B cell (primary cell): Measurements from ENCODE around the gene ITPK1. TPM values are rescaled to one million over a fixed set of nuclear protein-coding genes. Genes with fewer than 3 reads are reported as not detected.

Source experiments
- ATAC-seq: fragments of 200-7000 bp; cut with Tn5 transposase; one replicate; pipeline ENCODE4 v1.10.0; 2021; ENCODE audit warnings: low read depth, mild to moderate bottlenecking, moderate number of reproducible peaks, moderate library complexity
- CTCF ChIA-PET: fragments of 350-600 bp; sonication (Branson Sonifier 250); formaldehyde crosslinking; loops from one replicate; lab custom pipeline; 2021; ENCODE audit warnings: antibody characterized with exemption, inconsistent platforms; lab: Charles Lee
- POLR2A ChIA-PET: fragments of 350-600 bp; sonication (Branson Sonifier 250); formaldehyde crosslinking; loops from one replicate; lab custom pipeline; 2021; ENCODE audit warnings: antibody characterized with exemption; lab: Charles Lee
- DNase-seq: peaks from one replicate; pipeline ENCODE4 v3.0.0; 2013
- H2AFZ ChIP-seq: 2 replicates; pipeline ENCODE4 v1.6.1; 2012; ENCODE audit warnings: mild to moderate bottlenecking, low read depth, low read length; ENCODE audit not compliant: insufficient read depth, poor library complexity, severe bottlenecking
- H3K27ac ChIP-seq, 2 donors: 1 replicate in 1 of 2; 2 replicates in 1 of 2; pipeline ENCODE4 v1.5.1; 2012 to 2013; ENCODE audit warnings: low read length in 2 of 2, mild to moderate bottlenecking in 2 of 2, moderate library complexity in 1 of 2
- H3K27me3 ChIP-seq, 4 experiments: fragments of 200-600 bp in 1 of 4; sonication (generic) in 1 of 4; replicated peaks in 1 of 4; 1 replicate in 2 of 4; 2 replicates in 2 of 4; pipeline versions ENCODE4 v1.6.1 to v1.7.0; 2013 to 2016; ENCODE audit warnings: low read length in 3 of 4, mild to moderate bottlenecking in 2 of 4, mixed read lengths in 1 of 4, moderate library complexity in 1 of 4; ENCODE audit not compliant: insufficient read depth in 4 of 4, control insufficient read depth in 3 of 4; ENCODE audit errors: control extremely low read depth in 1 of 4
- H3K36me3 ChIP-seq, 2 experiments: replicated peaks in 1 of 2; 1 replicate in 1 of 2; 2 replicates in 1 of 2; pipeline versions ENCODE4 v1.6.1 to v1.7.1; 2013; ENCODE audit warnings: low read length in 1 of 2; ENCODE audit not compliant: insufficient read depth in 2 of 2, control insufficient read depth in 1 of 2; ENCODE audit errors: control extremely low read depth in 1 of 2, extremely low read depth in 1 of 2
- H3K4me1 ChIP-seq, 2 donors: fragments of 200-600 bp in 1 of 2; sonication (generic) in 1 of 2; 1 replicate in 1 of 2; 2 replicates in 1 of 2; pipeline versions ENCODE4 v1.5.1 to v1.6.1; 2013 to 2017; ENCODE audit warnings: low read length in 2 of 2; ENCODE audit not compliant: control insufficient read depth in 2 of 2, insufficient read depth in 2 of 2
- H3K4me2 ChIP-seq: replicated peaks from 2 replicates; pipeline ENCODE3; 2012; ENCODE audit warnings: mild to moderate bottlenecking, low read depth, low read length; ENCODE audit not compliant: poor library complexity, severe bottlenecking
- H3K4me3 ChIP-seq, 5 experiments: fragments of 200-600 bp in 1 of 5; sonication (generic) in 1 of 5; 1 replicate in 3 of 5; 2 replicates in 2 of 5; pipeline versions ENCODE4 v1.5.1 to v1.7.0; 2011 to 2016; ENCODE audit warnings: low read length in 4 of 5, mild to moderate bottlenecking in 4 of 5, low read depth in 2 of 5, control low read depth in 1 of 5, moderate library complexity in 1 of 5; ENCODE audit not compliant: insufficient read depth in 1 of 5; ENCODE audit errors: control extremely low read depth in 1 of 5, extremely low read depth in 1 of 5
- H3K79me2 ChIP-seq: fragments of 200-600 bp; sonication (generic); one replicate; pipeline ENCODE4 v1.6.0; 2016; ENCODE audit warnings: low read length; ENCODE audit not compliant: control insufficient read depth, insufficient read depth
- H3K9ac ChIP-seq: fragments of 200-600 bp; sonication (generic); 2 replicates; pipeline ENCODE4 v1.6.1; 2017; ENCODE audit warnings: mild to moderate bottlenecking, low read length, moderate library complexity
- H3K9me3 ChIP-seq, 3 donors: one replicate each; pipeline versions ENCODE4 v1.6.1 to v1.7.1; 2013; ENCODE audit warnings: low read length in 2 of 3; ENCODE audit not compliant: control insufficient read depth in 2 of 3, insufficient read depth in 1 of 3; ENCODE audit errors: control extremely low read depth in 1 of 3
- H4K20me1 ChIP-seq: 2 replicates; pipeline ENCODE4 v1.6.0; 2012; ENCODE audit warnings: mild to moderate bottlenecking, low read length; ENCODE audit not compliant: insufficient read depth, control insufficient read depth, poor library complexity, severe bottlenecking
- H3K27ac Mint-ChIP-seq: one replicate; pipeline ENCODE4 v1.8.0; 2021; ENCODE audit warnings: mixed read lengths
- H3K27me3 Mint-ChIP-seq: one replicate; pipeline ENCODE4 v1.8.0; 2021; ENCODE audit warnings: mixed read lengths
- H3K4me1 Mint-ChIP-seq: one replicate; pipeline ENCODE4 v1.8.0; 2021; ENCODE audit warnings: mixed read lengths
- H3K4me3 Mint-ChIP-seq: one replicate; pipeline ENCODE4 v1.8.0; 2021; ENCODE audit warnings: mixed read lengths
- H3K9me3 Mint-ChIP-seq: one replicate; pipeline ENCODE4 v1.8.0; 2022; ENCODE audit warnings: mixed read lengths; ENCODE audit not compliant: insufficient read depth
- EZH2 ChIP-seq: IDR thresholded peaks from 2 replicates; pipeline ENCODE4 v1.6.1; 2012; ENCODE audit warnings: borderline replicate concordance, low read depth, mild to moderate bottlenecking, moderate library complexity, low read length; ENCODE audit not compliant: insufficient read depth, poor library complexity, severe bottlenecking
- WGBS: methylation state at CpG from one replicate; pipeline ENCODE4 v1.1.5; 2013; ENCODE audit warnings: missing lambda C conversion rate; ENCODE audit not compliant: insufficient coverage; 5-methylcytosine and 5-hydroxymethylcytosine counted together
- intact Hi-C: fragments of 100-400 bp; cut with micrococcal nuclease; formaldehyde crosslinking; loops from one replicate; pipeline ENCODE4 v1.10.0; 2022
- polyA plus RNA-seq: library from polyadenylated mRNA; depleted of rRNA; stranded (reverse); fragments of >200 nt; gene quantifications from 2 replicates; pipeline ENCODE4 v1.2.3, GENCODE V29; 2012
- total RNA-seq, 2 donors: library from RNA; stranded (reverse); fragments of 120-200 nt in 1 of 2; gene quantifications; 1 replicate in 1 of 2; 2 replicates in 1 of 2; pipeline versions ENCODE4 v1.2.3 to v1.2.4, GENCODE V29; 2013 to 2022
- TF ChIP-seq, protein P1 (sequence below): fragments of 200-600 bp; IDR thresholded peaks from one replicate; pipeline ENCODE4 v1.8.0; 2022; ENCODE audit warnings: antibody characterized with exemption, mild to moderate bottlenecking

ITPK1 gene
- total and polyA plus RNA-seq, 2 donors (not counting 1 experiment from before 2014, with no cell fraction given): 46.0 to 46.9 TPM

DNA sequence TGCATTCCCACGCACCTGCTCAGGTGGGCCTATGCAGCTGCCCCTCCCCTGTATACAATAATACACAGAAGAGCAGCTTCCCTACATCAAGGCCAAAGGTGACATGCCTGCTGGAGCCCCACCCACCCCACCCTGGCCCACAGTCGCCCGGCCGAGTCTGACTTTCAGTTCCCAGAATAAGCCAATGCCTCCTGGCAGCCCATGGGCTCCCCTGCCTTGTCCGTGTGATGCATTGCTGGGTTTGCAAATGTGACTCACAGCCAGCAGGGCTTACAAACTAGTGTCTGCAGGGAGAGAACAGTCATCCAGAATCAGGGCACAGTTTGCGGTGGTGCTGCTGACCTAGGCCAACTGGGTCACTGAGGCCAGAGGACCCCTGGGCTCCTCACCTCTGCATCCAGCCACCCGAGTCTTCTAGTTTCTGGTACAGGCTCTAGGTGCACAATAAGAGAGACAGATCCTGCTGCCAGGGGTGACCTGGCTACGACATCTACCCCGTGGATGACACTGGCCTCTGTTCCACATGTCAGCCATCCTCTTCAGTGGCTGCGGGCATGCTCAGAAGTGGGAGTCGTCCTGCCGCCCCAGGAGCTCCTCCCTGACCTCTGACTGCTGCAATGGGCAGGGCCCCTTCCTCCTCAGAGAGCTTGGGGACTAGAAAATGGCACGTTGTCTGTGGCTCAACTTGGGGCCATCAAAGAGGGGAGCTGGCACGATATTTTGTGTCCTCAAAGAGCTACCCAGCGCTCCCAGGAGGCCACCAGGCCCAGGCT is 108.3 kb downstream of the ITPK1 start:
- H3K27ac ChIP-seq: peak overlapping the region; percentile 18 to 42
- Mint-ChIP-seq H3K4me1 (peaks cover 34% of the 10 kb centered on the region), H3K9me3 (no peaks in the 10 kb centered on the region), H3K4me3 (peak overlapping the region; percentile 65), H3K27ac (peak overlapping the region; percentile 91), H3K27me3 (no peaks in the 10 kb centered on the region)
- H4K20me1 ChIP-seq: no peaks in the 10 kb centered on the region
- 72% methylated on average over 13 of the region's 15 CpGs for WGBS
- peak; percentile 55 for DNase-seq
- CTCF ChIA-PET: interaction anchor here (0.7 to 1.4 kb wide), 4 partner anchors 26 to 125 kb away, joined by 3 to 4 read pairs (median 4); no protein-coding TSS in a partner anchor
- H3K4me2 ChIP-seq: peak overlapping the region; percentile 51
- no peak overlapping the region for H3K9ac ChIP-seq
- POLR2A ChIA-PET: no interaction called here
- H3K27me3 ChIP-seq: no peaks in the 10 kb centered on the region
- intact Hi-C loops: loop anchor here (1.0 kb wide), 1 partner anchor 26 kb away; no protein-coding TSS in a partner anchor
- peak; percentile 91 for ATAC-seq
- H3K4me1 ChIP-seq: peaks cover 20 to 30% of the 10 kb centered on the region in 2 donors
- H3K4me3 ChIP-seq: no peak overlapping the region
- H2AFZ ChIP-seq: no peak overlapping the region
- H3K9me3 ChIP-seq: no peaks in the 10 kb centered on the region
- no peak for TF ChIP-seq EZH2
- TF ChIP-seq, protein P1, sequence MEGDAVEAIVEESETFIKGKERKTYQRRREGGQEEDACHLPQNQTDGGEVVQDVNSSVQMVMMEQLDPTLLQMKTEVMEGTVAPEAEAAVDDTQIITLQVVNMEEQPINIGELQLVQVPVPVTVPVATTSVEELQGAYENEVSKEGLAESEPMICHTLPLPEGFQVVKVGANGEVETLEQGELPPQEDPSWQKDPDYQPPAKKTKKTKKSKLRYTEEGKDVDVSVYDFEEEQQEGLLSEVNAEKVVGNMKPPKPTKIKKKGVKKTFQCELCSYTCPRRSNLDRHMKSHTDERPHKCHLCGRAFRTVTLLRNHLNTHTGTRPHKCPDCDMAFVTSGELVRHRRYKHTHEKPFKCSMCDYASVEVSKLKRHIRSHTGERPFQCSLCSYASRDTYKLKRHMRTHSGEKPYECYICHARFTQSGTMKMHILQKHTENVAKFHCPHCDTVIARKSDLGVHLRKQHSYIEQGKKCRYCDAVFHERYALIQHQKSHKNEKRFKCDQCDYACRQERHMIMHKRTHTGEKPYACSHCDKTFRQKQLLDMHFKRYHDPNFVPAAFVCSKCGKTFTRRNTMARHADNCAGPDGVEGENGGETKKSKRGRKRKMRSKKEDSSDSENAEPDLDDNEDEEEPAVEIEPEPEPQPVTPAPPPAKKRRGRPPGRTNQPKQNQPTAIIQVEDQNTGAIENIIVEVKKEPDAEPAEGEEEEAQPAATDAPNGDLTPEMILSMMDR: no peak
- H3K36me3 ChIP-seq: peaks cover 0 to 4% of the 10 kb centered on the region in 2 experiments
- peaks cover 30% of the 10 kb centered on the region for H3K79me2 ChIP-seq

DNA sequence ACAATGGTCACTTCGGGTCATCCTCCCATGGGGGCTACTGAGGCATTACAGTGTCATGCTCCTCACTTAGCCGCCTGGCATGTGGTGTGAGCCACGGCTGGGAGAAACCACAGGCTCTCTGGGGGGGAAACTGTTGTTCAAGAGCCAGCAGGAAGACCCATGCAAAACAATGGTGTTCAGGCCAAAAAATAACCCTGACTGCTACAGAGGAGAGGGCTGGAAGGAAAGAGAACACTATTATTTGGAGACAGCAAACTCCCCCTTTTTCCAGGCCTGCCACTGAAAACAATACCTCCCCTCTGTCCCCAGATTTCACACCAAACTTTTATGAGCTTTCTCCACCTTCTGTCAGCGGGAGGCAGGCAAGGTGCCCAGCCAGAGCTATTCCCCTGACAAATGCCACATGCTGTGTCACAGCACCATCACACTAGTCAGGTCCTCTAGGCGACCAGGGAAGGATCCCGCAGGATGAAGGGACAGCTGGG is 109.1 kb downstream of the ITPK1 start:
- ATAC-seq (no peak), DNase-seq (no peak)
- Histone ChIP-seq H3K9me3 (no peaks in the 10 kb centered on the region), H3K27ac (peak overlapping the region in 1 of 2 donors; percentile 54), H2AFZ (no peak overlapping the region), H3K4me1 (peaks cover 20 to 30% of the 10 kb centered on the region in 2 donors), H3K4me2 (peak overlapping the region; percentile 51), H3K4me3 (no peak overlapping the region), H4K20me1 (no peaks in the 10 kb centered on the region), H3K27me3 (no peaks in the 10 kb centered on the region), H3K9ac (no peak overlapping the region), H3K36me3 (peaks cover 0 to 7% of the 10 kb centered on the region in 2 experiments), H3K79me2 (peaks cover 25% of the 10 kb centered on the region)
- 53% methylated on average over 4 of the region's 6 CpGs for WGBS
- Mint-ChIP-seq H3K27me3 (no peaks in the 10 kb centered on the region), H3K4me3 (peak overlapping the region; percentile 53), H3K4me1 (peaks cover 30% of the 10 kb centered on the region), H3K9me3 (no peaks in the 10 kb centered on the region), H3K27ac (peak overlapping the region; percentile 61)
- TF ChIP-seq EZH2: no peak
- TF ChIP-seq, protein P1: no peak
- intact Hi-C loops: loop anchor here (1.0 kb wide), 1 partner anchor 27 kb away; no protein-coding TSS in a partner anchor
- ChIA-PET POLR2A (no interaction called here), CTCF (interaction anchor here (0.7 to 1.4 kb wide), 3 partner anchors 27 to 126 kb away, joined by 3 to 4 read pairs (median 3); no protein-coding TSS in a partner anchor)
